WTC11 (cell line): ENCODE data around the gene CYP3A4. TPM values are rescaled to one million over a fixed set of nuclear protein-coding genes. Genes with fewer than 3 reads are reported as not detected.
"Not testable (repeated sequence)": the region's sequence is repeated elsewhere in the genome, so short reads cannot be mapped to it uniquely, and the experiment has no call there.

Source experiments
- ATAC-seq: fragments of 200-7000 bp; cut with Tn5 transposase; 2 replicates; pipeline ENCODE4 v1.10.0; 2021; ENCODE audit warnings: mild to moderate bottlenecking, moderate library complexity
- CTCF ChIA-PET: fragments of 300-600 bp; sonication (Branson Sonifier 250); formaldehyde crosslinking; loops from one replicate; lab custom pipeline; 2021; ENCODE audit warnings: antibody characterized with exemption; lab: Charles Lee
- POLR2A ChIA-PET: fragments of 350-600 bp; sonication (Branson Sonifier 250); formaldehyde crosslinking; loops from one replicate; lab custom pipeline; 2021; ENCODE audit warnings: antibody characterized with exemption; lab: Charles Lee
- DNase-seq: peaks from one replicate; pipeline ENCODE4 v3.0.0; 2021; ENCODE audit warnings: low spot score
- H3K27ac Mint-ChIP-seq: 2 replicates; pipeline ENCODE4 v1.8.0; 2021; ENCODE audit warnings: mixed read lengths
- H3K27me3 Mint-ChIP-seq: 2 replicates; pipeline ENCODE4 v1.8.0; 2021; ENCODE audit warnings: low read depth, mild to moderate bottlenecking, moderate library complexity, mixed read lengths
- H3K36me3 Mint-ChIP-seq: 2 replicates; pipeline ENCODE4 v1.8.0; 2021; ENCODE audit warnings: mixed read lengths
- H3K4me1 Mint-ChIP-seq: 2 replicates; pipeline ENCODE4 v1.8.0; 2022; ENCODE audit warnings: mixed read lengths
- H3K4me3 Mint-ChIP-seq: 2 replicates; pipeline ENCODE4 v1.8.0; 2021; ENCODE audit warnings: mild to moderate bottlenecking, moderate library complexity, mixed read lengths
- H3K9me3 Mint-ChIP-seq: 2 replicates; pipeline ENCODE4 v1.8.0; 2021; ENCODE audit warnings: mixed read lengths
- AFF4 ChIP-seq: sonication (generic); formaldehyde crosslinking; IDR thresholded peaks from 2 replicates; pipeline ENCODE4 v1.8.1; 2023; ENCODE audit warnings: mild to moderate bottlenecking, missing genetic modification reagents, borderline replicate concordance
- CREB1 ChIP-seq: sonication (generic); formaldehyde crosslinking; IDR thresholded peaks from 2 replicates; pipeline ENCODE4 v1.8.0; 2023; ENCODE audit warnings: mild to moderate bottlenecking, missing genetic modification reagents
- ERG ChIP-seq: fragments of 250-450 bp; sonication (Bioruptor Pico); IDR thresholded peaks from 2 replicates; pipeline ENCODE4 v1.8.0; 2021; ENCODE audit warnings: mild to moderate bottlenecking
- FOXP4 ChIP-seq: sonication (generic); formaldehyde crosslinking; IDR thresholded peaks from 2 replicates; pipeline ENCODE4 v1.8.0; 2022; ENCODE audit warnings: mild to moderate bottlenecking, missing genetic modification reagents
- GRHL2 ChIP-seq: fragments of 250-450 bp; sonication (Bioruptor Pico); IDR thresholded peaks from 2 replicates; pipeline ENCODE4 v1.8.0; 2022; ENCODE audit warnings: mild to moderate bottlenecking, moderate library complexity; ENCODE audit not compliant: insufficient replicate concordance, severe bottlenecking
- HMGXB4 ChIP-seq: sonication (generic); formaldehyde crosslinking; IDR thresholded peaks from 2 replicates; pipeline ENCODE4 v1.8.1; 2023; ENCODE audit warnings: mild to moderate bottlenecking, moderate library complexity, missing genetic modification reagents
- MLX ChIP-seq: sonication (generic); formaldehyde crosslinking; IDR thresholded peaks from 2 replicates; pipeline ENCODE4 v1.8.1; 2023; ENCODE audit warnings: mild to moderate bottlenecking, missing genetic modification reagents, moderate library complexity
- OVOL2 ChIP-seq: fragments of 250-450 bp; sonication (Bioruptor Pico); IDR thresholded peaks from 2 replicates; pipeline ENCODE4 v1.9.0; 2021; ENCODE audit warnings: mild to moderate bottlenecking, borderline replicate concordance
- SOX15 ChIP-seq: fragments of 250-450 bp; sonication (Bioruptor Pico); IDR thresholded peaks from 2 replicates; pipeline ENCODE4 v1.9.0; 2021; ENCODE audit warnings: mild to moderate bottlenecking
- USF1 ChIP-seq: sonication (generic); formaldehyde crosslinking; IDR thresholded peaks from 2 replicates; pipeline ENCODE4 v1.8.0; 2022; ENCODE audit warnings: mild to moderate bottlenecking, missing genetic modification reagents
- ZNF121 ChIP-seq: sonication (generic); formaldehyde crosslinking; IDR thresholded peaks from 2 replicates; pipeline ENCODE4 v1.8.0; 2023; ENCODE audit warnings: missing genetic modification reagents
- ZNF138 ChIP-seq: sonication (generic); formaldehyde crosslinking; conservative IDR thresholded peaks from 2 replicates; pipeline ENCODE4 v1.8.1; 2022; ENCODE audit warnings: mild to moderate bottlenecking, moderate library complexity, missing genetic modification reagents
- ZNF423 ChIP-seq: fragments of 250-450 bp; sonication (Bioruptor Pico); IDR thresholded peaks from 2 replicates; pipeline ENCODE4 v2.1.2; 2022; ENCODE audit warnings: mild to moderate bottlenecking, moderate library complexity
- ZNF532 ChIP-seq: fragments of 250-450 bp; sonication (Bioruptor Pico); IDR thresholded peaks from 2 replicates; pipeline ENCODE4 v1.9.0; 2021; ENCODE audit warnings: mild to moderate bottlenecking, borderline replicate concordance
- total RNA-seq: library from RNA; stranded (reverse); gene quantifications from 3 replicates; pipeline ENCODE4 v1.2.3, GENCODE V29; 2021

The CYP3A4 gene
- total RNA-seq, 1 experiment from 2014 or later = 0.33 TPM

- H3K27ac Mint-ChIP-seq = no peak overlapping the region
- H3K4me1 Mint-ChIP-seq = no peaks in the 10 kb centered on the region
- CTCF ChIA-PET = no interaction called here
These were observed 15.0 kb upstream of the CYP3A4 start for GRCh38 chr7:99798972-99799371.

GRCh38 chr7:99795864-99796263, 11.9 kb upstream of the CYP3A4 start:
- H3K27ac Mint-ChIP-seq, POLR2A ChIA-PET, H3K4me1 Mint-ChIP-seq, H3K4me3 Mint-ChIP-seq, ATAC-seq, H3K36me3 Mint-ChIP-seq, H3K9me3 Mint-ChIP-seq, H3K27me3 Mint-ChIP-seq, DNase-seq: not testable (repeated sequence)
- CTCF ChIA-PET = interaction anchor here (0.6 kb wide), 1 partner anchor 160 kb away, joined by 3 read pairs; no protein-coding TSS in a partner anchor

More at GRCh38 chr7:99798972-99799371, 15.0 kb upstream of the CYP3A4 start:
- H3K27me3 Mint-ChIP-seq = peaks cover 19% of the 10 kb centered on the region
- H3K4me3 Mint-ChIP-seq = no peak overlapping the region
- no peak for TF ChIP-seq GRHL2 (CRISPR knock-in tag)
- DNase-seq = no peak
- no peak for ATAC-seq
- POLR2A ChIA-PET = no interaction called here
- peaks cover 10% of the 10 kb centered on the region for H3K36me3 Mint-ChIP-seq
- H3K9me3 Mint-ChIP-seq = peaks cover 19% of the 10 kb centered on the region

- H3K27me3 Mint-ChIP-seq = peaks cover 3% of the 10 kb centered on the region
- no peaks in the 10 kb centered on the region for H3K36me3 Mint-ChIP-seq
- ATAC-seq = no peak
- peaks cover 6% of the 10 kb centered on the region; the same call in 1 of the 2 replicates for H3K9me3 Mint-ChIP-seq
- H3K27ac Mint-ChIP-seq = no peak overlapping the region
- DNase-seq = no peak
- no peak overlapping the region for H3K4me3 Mint-ChIP-seq
- ChIA-PET POLR2A (no interaction called here), CTCF (no interaction called here)
- H3K4me1 Mint-ChIP-seq = no peaks in the 10 kb centered on the region
- no peak for TF ChIP-seq SOX15 (CRISPR knock-in tag)
- no peak for TF ChIP-seq ZNF138 (CRISPR knock-in tag)
- no peak for TF ChIP-seq GRHL2 (CRISPR knock-in tag)
- no peak for TF ChIP-seq USF1 (CRISPR knock-in tag)
- no peak for TF ChIP-seq ZNF423 (CRISPR knock-in tag)
- no peak for TF ChIP-seq FOXP4
- no peak for TF ChIP-seq ZNF121 (CRISPR knock-in tag)
- TF ChIP-seq MLX (CRISPR knock-in tag) = no peak
- TF ChIP-seq OVOL2 (CRISPR knock-in tag) = no peak
- TF ChIP-seq HMGXB4 (CRISPR knock-in tag) = no peak
- no peak for TF ChIP-seq CREB1 (CRISPR knock-in tag)
- no peak for TF ChIP-seq ERG
- no peak for TF ChIP-seq AFF4 (CRISPR knock-in tag)
- TF ChIP-seq ZNF532 = no peak
These were observed 10.9 kb upstream of the CYP3A4 start for GRCh38 chr7:99794585-99795502.
